GM12873 (cell line): Measurements from ENCODE around the gene LINC00237.

Source experiments
- CTCF ChIP-seq: IDR thresholded peaks from 2 replicates; pipeline ENCODE4 v1.5.1; 2012; ENCODE audit warnings: low read depth, mild to moderate bottlenecking, moderate library complexity, low read length, control low read depth; ENCODE audit not compliant: insufficient read depth; ENCODE audit errors: missing control alignments

Gene LINC00237

GRCh38 chr20:21110811-21111210 is 4.7 kb upstream of the LINC00237 start:
- no peak for TF ChIP-seq CTCF

- TF ChIP-seq CTCF: no peak
These were observed 3.0 kb upstream of the LINC00237 start for GRCh38 chr20:21109144-21109543.

GRCh38 chr20:21105429-21106170 is 558 bp downstream of the LINC00237 start:
- TF ChIP-seq CTCF: no peak

GRCh38 chr20:21104921-21105320 is 1.2 kb downstream of the LINC00237 start:
- TF ChIP-seq CTCF: no peak

- no peak for TF ChIP-seq CTCF
These were observed 1.7 kb downstream of the LINC00237 start for GRCh38 chr20:21104466-21104761.

- no peak for TF ChIP-seq CTCF
These were observed 2.3 kb downstream of the LINC00237 start for GRCh38 chr20:21103582-21104465.

- TF ChIP-seq CTCF: no peak
These were observed 3.4 kb downstream of the LINC00237 start for GRCh38 chr20:21102603-21103311.
